Prostate gland (tissue), 2 donors: ENCODE data around the gene TM4SF20. TPM values are rescaled to one million over a fixed set of nuclear protein-coding genes. Genes with fewer than 3 reads are reported as not detected.

ENCODE experiments used
- DNase-seq: peaks from one replicate; pipeline ENCODE4 v3.0.0-alpha.2; 2019; ENCODE audit warnings: low spot score
- H3K27ac ChIP-seq, 2 donors: fragments of 200-600 bp; sonication (generic); 2 replicates each; pipeline ENCODE4 v1.5.1; 2017 to 2019
- H3K27me3 ChIP-seq: fragments of 200-600 bp; sonication (generic); replicated peaks from 2 replicates; pipeline ENCODE4 v1.5.1; 2019; ENCODE audit not compliant: insufficient read depth
- H3K36me3 ChIP-seq, 2 donors: fragments of 200-600 bp; sonication (generic); 1 replicate in 1 of 2; 2 replicates in 1 of 2; pipeline versions ENCODE4 v1.5.1 to v1.8.1; 2017 to 2019
- H3K4me1 ChIP-seq: fragments of 200-600 bp; sonication (generic); replicated peaks from 2 replicates; pipeline ENCODE4 v1.5.1; 2019
- H3K4me3 ChIP-seq, 2 donors: fragments of 200-600 bp; sonication (generic); 2 replicates each; pipeline ENCODE4 v1.5.1; 2017 to 2019
- H3K9me3 ChIP-seq: fragments of 200-600 bp; sonication (generic); 2 replicates; pipeline ENCODE4 v1.5.1; 2017
- POLR2A ChIP-seq: fragments of 450-650 bp; IDR thresholded peaks from one replicate; pipeline ENCODE4 v1.6.1; 2016; ENCODE audit warnings: antibody characterized with exemption, mild to moderate bottlenecking
- POLR2AphosphoS5 ChIP-seq: sonication (generic); formaldehyde crosslinking; IDR thresholded peaks from one replicate; pipeline ENCODE4 v1.6.1; 2017; ENCODE audit warnings: antibody characterized with exemption
- WGBS: methylation state at CpG from one replicate; pipeline ENCODE4 v1.1.5; 2018; 5-methylcytosine and 5-hydroxymethylcytosine counted together
- intact Hi-C: fragments of 100-400 bp; cut with DNase I; formaldehyde crosslinking; loops from one replicate; pipeline ENCODE4 v1.14.2; 2022
- total RNA-seq, 2 donors: library from RNA; depleted of rRNA; stranded (reverse); fragments of >200 nt; gene quantifications; one replicate each; pipeline ENCODE4 v1.1.0, GENCODE V29; 2016
- TF ChIP-seq, protein P1 (sequence below), 4 experiments: fragments of 200-600 bp in 2 of 4; fragments of 450-650 bp in 2 of 4; sonication (generic) in 2 of 4; IDR thresholded peaks; 1 replicate in 3 of 4; 2 replicates in 1 of 4; pipeline ENCODE4 v1.5.1; 2016 to 2019; ENCODE audit warnings: antibody characterized with exemption in 4 of 4, mild to moderate bottlenecking in 2 of 4, moderate library complexity in 2 of 4

Gene TM4SF20
- total RNA-seq, 2 donors from 2014 or later = not detected

DNA sequence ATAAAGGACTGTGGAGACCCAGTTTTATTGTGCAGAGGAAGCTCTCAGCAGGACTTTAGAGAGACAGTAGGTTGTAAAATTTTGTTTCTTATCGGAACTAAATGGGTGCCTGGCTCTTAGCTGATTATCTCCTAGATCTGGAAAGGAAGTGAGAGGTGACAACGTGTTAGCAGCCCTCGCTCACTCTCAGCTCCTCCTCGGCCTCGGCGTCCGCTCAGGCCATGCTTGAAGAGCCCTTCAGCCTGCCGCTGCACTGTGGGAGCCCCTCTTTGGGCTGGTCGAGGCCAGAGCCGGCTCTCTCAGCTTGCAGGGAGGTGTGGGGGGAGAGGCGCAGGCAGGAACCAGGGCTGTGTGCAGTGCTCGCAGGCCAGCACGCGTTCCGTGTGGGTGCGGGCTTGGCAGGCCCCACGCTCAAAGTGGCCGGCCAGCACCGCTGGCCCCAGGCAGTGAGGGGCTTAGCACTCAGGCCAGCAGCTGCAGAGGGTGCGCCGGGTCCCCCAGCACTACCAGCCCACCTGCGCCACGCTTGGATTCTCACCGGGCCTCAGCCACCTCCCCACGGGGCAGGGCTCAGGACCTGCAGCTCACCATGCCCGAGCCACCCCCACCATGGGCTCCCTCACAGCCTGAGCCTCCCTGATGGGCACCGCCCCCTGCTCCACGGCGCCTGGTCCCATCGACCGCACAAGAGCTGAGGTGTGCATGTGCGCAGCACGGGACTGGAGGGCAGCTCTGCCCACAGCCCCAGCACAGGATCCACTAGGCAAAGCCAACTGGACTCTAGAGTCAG is 58.6 kb downstream of the TM4SF20 start:
- Histone ChIP-seq H3K4me3 (no peak overlapping the region), H3K27ac (no peak overlapping the region), H3K27me3 (no peaks in the 10 kb centered on the region), H3K9me3 (no peaks in the 10 kb centered on the region), H3K4me1 (no peaks in the 10 kb centered on the region), H3K36me3 (no peaks in the 10 kb centered on the region)
- WGBS = 89% methylated on average over 28 of the region's 33 CpGs
- intact Hi-C loops = loop anchor here (10.0 kb wide), 1 partner anchor 186 kb away; no protein-coding TSS in a partner anchor
- TF ChIP-seq, protein P1, sequence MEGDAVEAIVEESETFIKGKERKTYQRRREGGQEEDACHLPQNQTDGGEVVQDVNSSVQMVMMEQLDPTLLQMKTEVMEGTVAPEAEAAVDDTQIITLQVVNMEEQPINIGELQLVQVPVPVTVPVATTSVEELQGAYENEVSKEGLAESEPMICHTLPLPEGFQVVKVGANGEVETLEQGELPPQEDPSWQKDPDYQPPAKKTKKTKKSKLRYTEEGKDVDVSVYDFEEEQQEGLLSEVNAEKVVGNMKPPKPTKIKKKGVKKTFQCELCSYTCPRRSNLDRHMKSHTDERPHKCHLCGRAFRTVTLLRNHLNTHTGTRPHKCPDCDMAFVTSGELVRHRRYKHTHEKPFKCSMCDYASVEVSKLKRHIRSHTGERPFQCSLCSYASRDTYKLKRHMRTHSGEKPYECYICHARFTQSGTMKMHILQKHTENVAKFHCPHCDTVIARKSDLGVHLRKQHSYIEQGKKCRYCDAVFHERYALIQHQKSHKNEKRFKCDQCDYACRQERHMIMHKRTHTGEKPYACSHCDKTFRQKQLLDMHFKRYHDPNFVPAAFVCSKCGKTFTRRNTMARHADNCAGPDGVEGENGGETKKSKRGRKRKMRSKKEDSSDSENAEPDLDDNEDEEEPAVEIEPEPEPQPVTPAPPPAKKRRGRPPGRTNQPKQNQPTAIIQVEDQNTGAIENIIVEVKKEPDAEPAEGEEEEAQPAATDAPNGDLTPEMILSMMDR (IDR thresholded peaks at IDR 0.05) = no peak
- TF ChIP-seq POLR2A = no peak
- TF ChIP-seq POLR2AphosphoS5 = no peak
- no peak for DNase-seq

DNA sequence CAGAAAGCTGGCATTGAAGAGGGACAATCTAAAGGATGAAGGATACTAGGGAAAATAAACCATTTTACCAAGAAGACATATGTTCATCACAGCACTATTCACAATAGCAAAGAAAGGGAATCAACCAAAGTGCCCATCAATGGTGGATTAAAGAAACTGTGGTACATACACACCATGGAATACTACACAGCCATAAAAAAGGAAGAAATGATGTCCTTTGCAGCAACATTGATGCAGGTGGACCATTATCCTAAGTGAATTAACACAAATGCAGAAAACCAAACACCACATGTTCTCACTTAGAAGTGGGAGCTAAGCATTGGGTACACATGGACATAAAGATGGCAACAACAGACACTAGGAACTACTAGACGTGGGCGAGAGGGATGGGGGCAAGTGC is 61.3 kb downstream of the TM4SF20 start:
- 95% methylated on average over 2 of the region's 2 CpGs for WGBS
- TF ChIP-seq, protein P1 (IDR thresholded peaks at IDR 0.05) = no peak
- no peak for TF ChIP-seq POLR2AphosphoS5
- no peak for TF ChIP-seq POLR2A
- intact Hi-C loops = no loop called here
- DNase-seq = no peak
- no peaks in the 10 kb centered on the region for H3K36me3 ChIP-seq
- H3K4me1 ChIP-seq = no peaks in the 10 kb centered on the region
- H3K9me3 ChIP-seq = no peaks in the 10 kb centered on the region
- H3K4me3 ChIP-seq = no peak overlapping the region
- H3K27ac ChIP-seq = no peak overlapping the region
- no peaks in the 10 kb centered on the region for H3K27me3 ChIP-seq

DNA sequence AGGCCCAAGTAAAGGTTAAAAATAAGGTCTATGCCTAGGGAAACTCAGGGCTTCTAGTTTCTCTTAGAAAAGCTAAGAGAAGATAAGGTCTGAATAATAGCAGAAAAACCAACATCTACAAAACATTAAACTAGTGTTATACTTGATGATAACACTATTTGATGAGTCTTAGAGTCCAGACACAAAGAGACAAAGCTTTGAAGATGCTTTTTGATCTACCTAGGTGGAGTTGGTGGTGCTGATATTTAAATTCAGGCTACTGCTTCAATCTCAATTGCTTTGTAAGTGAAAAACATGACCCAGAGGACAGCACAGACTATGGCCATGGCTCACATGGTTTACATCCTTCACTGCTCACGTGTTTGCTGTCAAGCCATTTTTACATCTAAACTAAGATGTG is 65.8 kb downstream of the TM4SF20 start:
- Histone ChIP-seq H3K36me3 (no peaks in the 10 kb centered on the region), H3K27me3 (no peaks in the 10 kb centered on the region), H3K9me3 (no peaks in the 10 kb centered on the region), H3K4me1 (no peaks in the 10 kb centered on the region), H3K27ac (no peak overlapping the region), H3K4me3 (no peak overlapping the region)
- DNase-seq = no peak
- WGBS = 93% methylated on average over 1 of the region's 1 CpG
- TF ChIP-seq POLR2AphosphoS5 (no peak), POLR2A (no peak)
- TF ChIP-seq, protein P1 (IDR thresholded peaks at IDR 0.05) = no peak
- intact Hi-C loops = no loop called here

DNA sequence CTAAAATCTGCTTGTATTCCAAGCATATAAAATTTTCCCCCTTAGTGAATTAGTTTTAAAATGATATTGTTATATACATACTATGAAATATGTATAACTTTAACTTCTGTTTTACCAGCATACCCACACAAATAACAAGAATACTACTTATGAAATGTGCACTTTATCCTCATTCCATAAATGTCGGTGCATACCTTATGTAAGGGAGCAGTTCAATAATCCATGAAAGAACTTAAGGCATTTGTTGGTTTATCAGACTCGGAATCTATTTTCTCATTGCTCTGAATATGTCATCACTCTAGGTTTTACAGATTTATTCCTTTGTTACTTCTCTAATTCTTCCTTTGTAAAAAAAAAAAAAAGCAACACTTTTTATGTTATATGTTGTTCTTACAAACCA is 66.5 kb downstream of the TM4SF20 start:
- Histone ChIP-seq H3K27me3 (no peaks in the 10 kb centered on the region), H3K4me1 (no peaks in the 10 kb centered on the region), H3K4me3 (no peak overlapping the region), H3K36me3 (no peaks in the 10 kb centered on the region), H3K9me3 (no peaks in the 10 kb centered on the region), H3K27ac (no peak overlapping the region)
- DNase-seq = no peak
- intact Hi-C loops = no loop called here
- TF ChIP-seq, protein P1 (IDR thresholded peaks at IDR 0.05) = no peak
- TF ChIP-seq POLR2A (no peak), POLR2AphosphoS5 (no peak)
- 52% methylated on average over 2 of the region's 2 CpGs for WGBS

Other genes starting within 250 kb of the TM4SF20 start
- 1 to 10 TPM; 3.0 to 6.1 TPM for gene COL4A4, start 215.1 kb downstream of the TM4SF20 start, total RNA-seq
- gene COL4A3, start 214.7 kb downstream of the TM4SF20 start, total RNA-seq = 1 to 10 TPM; 3.5 to 7.0 TPM
- 100 to 1,000 TPM in 1 of 2 donors, 10 to 100 TPM in 1; 94.7 to 180 TPM for gene MFF, start 54.1 kb downstream of the TM4SF20 start, total RNA-seq
- gene SCYGR1, start 8.6 kb upstream of the TM4SF20 start, total RNA-seq = not detected
- 10 to 100 TPM; 40.3 to 73.7 TPM for gene AGFG1, start 92.8 kb upstream of the TM4SF20 start, total RNA-seq
- gene SCYGR2, start 219.6 kb upstream of the TM4SF20 start, total RNA-seq = not detected
- gene SCYGR3, start 235.5 kb upstream of the TM4SF20 start, total RNA-seq = not detected
- gene SCYGR4, start 238.2 kb upstream of the TM4SF20 start, total RNA-seq = not detected